Measurements from ENCODE around the gene AIMP1.
A peak's percentile ranks its signal among the peaks of the same experiment; 100 is the strongest.

The AIMP1 gene

DNA sequence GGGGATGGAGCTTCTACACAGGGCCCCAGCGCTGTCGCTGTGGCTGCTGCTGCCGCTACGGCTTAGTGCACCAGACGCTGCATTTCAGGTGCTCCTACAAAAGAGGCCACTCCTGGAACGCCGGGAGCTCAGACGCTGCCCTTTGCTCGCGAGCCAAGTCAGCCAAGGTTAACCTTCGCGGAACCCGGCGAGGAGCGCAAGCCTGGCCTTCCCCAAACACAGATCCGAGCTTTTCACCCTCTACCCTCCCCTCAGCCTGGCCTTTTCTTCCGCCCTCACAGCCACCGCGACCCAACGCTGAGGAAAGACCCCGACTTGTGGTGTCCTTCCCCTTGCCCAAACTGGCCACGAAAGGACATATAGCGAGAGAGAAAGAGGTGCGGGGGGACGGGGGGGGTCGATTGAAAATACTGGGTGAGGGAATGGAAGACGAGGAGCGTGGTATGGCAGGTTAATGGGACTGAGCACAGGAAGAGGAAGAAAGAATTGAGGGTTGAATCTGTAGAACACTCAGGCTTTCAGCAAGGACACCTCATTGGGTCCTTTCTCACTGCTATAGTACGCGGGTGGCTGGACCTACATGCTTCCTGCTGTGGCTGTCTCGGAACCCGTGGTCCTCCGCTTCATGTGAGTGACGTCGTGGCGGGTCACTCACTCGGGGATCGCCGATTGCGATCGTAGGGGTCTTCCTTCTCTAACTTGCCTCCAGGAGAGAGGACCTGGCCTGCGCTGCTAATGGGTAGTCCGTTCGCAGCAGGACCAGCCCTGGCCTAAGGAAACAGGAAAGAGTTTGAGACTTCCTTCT, at the start of gene AIMP1, which contains the start of gene TBCK:
Gene AIMP1 (plus strand): TSS at position 583 of the 805 bp plus-strand sequence. CDS start 8,460 bp downstream, outside the sequence.
Gene TBCK (minus strand): TSS at position 242 of the 805 bp plus-strand sequence. CDS start 7,249 bp downstream, outside the sequence.
- peak; percentile 72 to 79 for DNase-seq (ENCODE audit: low read depth in 2 of 2)

GRCh38 chr4:106268786-106269185, 47.6 kb upstream of the AIMP1 start:
- DNase-seq (ENCODE audit: low read depth in 2 of 2) = no peak

GRCh38 chr4:106269711-106270110, 46.6 kb upstream of the AIMP1 start:
- DNase-seq (ENCODE audit: low read depth in 2 of 2) = no peak

DNA sequence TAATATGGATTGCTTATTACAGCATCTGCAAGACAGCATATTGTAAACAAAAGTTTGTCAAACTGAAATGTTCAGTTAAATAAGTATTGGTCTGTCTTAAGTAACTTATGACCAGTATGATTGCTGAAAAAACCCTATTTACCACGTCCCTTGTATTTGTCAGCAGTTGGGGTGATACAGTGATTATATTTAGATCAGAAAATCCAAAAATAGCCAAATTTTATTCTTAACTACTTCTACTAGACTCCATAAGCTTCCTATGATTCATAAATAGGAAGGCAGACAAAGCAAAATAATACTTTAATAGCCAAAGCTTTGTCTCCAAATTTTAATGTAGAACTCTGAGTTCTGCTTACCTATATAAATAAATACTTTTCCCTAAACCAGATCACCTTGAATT, 45.6 kb upstream of the AIMP1 start:
- DNase-seq (ENCODE audit: low read depth in 2 of 2) = no peak

DNA sequence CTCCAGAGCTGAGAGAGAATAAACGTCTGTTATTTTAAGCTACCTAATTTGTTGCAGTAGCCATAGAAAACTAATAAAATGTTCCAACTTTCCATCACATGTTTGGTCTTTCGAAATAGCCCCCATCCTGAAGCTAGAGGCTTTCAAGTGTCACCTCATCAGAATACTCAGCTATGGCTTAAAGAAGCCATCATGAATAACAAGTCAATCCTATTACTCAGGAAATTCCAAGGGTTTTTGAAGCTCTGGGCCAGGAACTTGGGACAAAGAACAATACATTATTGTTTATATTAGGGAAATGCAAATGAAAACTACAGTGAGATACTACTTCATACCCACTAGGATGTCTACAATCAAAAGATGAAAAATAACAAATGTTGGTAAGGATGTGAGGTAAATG, 42.5 kb upstream of the AIMP1 start:
- DNase-seq (ENCODE audit: low read depth in 2 of 2) = no peak

DNA sequence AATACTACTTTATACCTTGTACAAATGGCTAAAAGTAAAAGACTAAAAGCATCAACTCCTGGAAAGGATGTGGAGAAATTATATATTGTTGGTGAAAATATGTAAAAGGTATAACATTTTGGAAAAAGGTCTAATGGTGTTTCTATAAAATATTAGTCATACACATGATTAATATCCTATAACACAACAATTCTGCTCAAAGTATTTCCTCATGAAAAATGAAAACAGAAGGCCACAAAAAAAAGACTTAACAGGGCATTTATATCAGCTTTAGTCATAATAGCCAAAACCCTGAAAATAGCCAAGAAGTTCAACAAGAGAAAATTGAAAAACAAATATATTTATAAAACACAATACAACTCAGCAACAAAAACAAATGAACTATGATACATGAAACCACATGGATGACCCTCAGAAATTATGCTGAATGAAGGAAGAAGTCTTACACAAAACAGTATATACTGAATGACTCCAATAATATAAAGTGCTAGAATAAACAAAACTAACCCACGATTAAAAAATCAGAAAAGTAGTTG, 39.1 kb upstream of the AIMP1 start:
- DNase-seq (ENCODE audit: low read depth in 2 of 2) = no peak

GRCh38 chr4:106284227-106284626, 32.1 kb upstream of the AIMP1 start:
- DNase-seq (ENCODE audit: low read depth in 2 of 2) = no peak

DNA sequence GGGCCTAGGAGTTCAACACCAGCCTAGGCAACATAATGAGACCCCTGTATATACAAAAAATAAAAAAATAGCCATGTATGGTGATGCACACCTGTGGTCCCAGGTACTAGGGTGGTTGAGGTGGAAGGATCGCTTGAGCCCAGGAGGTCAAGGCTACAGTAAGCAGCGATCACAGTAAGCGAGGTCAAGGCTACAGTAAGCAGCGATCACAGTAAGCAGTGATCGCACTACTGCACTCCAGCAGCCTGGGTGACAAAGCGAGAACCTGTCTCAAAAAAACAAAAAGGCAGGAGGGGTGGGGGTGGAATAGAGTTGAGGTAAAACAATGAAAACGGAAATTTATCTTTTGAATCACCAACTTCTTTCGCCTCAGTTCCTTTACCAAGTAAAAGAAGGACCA, 29.7 kb upstream of the AIMP1 start:
- DNase-seq (ENCODE audit: low read depth in 2 of 2) = no peak

DNA sequence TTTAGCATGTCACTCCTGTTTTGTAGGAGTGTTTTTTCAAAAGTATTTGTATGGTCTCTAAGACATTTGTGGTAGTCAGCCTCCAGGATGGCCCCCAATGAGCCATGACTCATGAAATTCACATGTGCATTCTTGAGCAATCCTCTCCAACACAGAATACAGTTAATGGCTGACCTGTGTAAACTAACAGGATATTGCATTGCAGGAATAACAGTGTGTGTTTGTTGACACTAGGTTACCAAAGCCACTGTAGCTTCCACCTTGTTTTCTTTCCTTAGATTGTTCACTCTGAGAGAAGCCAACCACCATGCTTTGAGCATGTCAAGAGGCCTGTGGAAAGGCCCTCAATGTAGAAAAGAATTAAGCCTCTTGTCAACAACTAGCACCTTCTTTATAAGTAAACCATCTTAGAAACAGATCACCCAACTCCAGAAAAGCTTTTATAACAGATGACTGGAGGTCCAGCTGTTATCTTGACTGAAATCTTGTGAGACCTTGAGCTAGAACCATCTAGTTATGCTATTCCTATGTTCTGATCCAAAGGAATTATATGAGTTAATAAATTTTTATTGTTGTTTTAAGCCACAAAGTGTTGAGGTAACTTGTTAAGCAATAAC, 28.9 kb upstream of the AIMP1 start:
- no peak for DNase-seq (ENCODE audit: low read depth in 2 of 2)

GRCh38 chr4:106289737-106290136, 26.6 kb upstream of the AIMP1 start:
- DNase-seq (ENCODE audit: low read depth in 2 of 2) = no peak

DNA sequence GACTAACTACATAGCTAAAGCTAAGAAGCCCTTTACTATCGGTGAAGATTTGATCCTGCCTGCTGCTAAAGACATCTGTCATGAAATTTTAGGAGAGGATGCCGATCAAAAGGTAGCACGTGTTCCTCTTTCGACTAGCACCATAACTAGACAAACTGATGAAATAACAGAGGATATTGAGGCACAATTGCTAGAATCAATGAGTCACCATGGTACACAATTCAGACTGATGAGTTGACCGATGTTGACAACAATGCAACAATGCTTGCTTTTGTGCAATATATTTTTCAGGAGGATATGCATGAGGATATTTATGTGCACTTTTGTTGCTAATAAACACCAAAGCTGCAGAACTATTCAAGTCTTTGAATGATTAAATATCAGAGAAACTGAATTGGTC, 24.7 kb upstream of the AIMP1 start:
- DNase-seq (ENCODE audit: low read depth in 2 of 2) = no peak

GRCh38 chr4:106294062-106294461, 22.3 kb upstream of the AIMP1 start:
- no peak for DNase-seq (ENCODE audit: low read depth in 2 of 2)

DNA sequence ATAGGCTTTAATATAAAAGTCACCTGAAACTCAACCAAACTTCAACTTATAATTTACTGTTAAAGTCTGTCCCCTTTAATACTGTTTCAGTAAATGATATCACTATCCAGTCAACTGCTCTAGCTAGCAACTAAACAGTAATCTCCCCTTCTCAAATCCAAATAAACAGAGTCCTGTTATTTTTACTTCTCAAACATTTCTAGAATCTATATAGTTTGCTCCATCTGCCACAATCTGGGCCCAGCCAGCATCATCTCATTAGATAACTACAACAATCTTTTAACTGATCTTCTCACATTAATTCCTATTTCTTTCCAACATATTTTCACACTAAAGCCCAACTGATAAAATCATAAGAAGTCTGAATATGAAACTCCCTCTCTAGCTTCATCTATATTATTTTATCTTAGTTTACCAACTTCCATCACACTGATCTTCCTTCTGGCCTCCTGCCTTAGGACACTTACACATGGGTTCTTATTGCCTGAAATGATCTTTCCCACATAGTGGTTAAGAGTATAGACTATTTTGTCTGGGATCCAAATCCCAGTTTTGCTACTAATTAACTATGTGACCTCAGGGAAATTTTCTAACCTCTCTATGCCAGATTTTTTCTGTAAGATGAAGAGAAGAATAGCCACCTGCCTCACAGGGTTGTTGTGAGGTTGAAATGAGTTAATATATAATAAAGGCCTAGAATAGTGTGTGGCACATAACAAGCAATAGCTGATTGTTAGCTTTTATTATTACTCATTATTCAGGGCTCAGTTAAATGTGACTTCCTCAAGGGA, 18.9 kb upstream of the AIMP1 start:
- no peak for DNase-seq (ENCODE audit: low read depth in 2 of 2)

DNA sequence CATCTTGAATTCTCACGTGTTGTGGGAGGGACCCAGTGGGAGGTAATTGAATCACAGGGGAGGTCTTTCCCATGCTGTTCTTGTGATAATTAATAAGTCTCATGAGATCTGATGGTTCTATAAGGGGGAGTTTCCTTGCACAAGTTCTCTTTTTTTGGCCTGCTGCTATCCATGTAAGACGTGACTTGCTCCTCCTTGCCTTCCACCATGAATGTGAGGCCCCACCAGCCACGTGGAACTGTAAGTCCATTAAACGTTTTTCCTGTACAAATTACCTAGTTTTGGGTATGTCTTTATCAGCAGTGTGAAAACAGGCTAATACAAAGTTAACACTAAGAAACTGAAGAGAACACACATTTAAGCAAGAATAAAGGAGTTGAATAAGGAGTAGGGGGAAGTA, 16.4 kb upstream of the AIMP1 start:
- DNase-seq (ENCODE audit: low read depth in 2 of 2) = no peak

- DNase-seq (ENCODE audit: low read depth in 2 of 2) = no peak
Measured at GRCh38 chr4:106301393-106302061, 14.8 kb upstream of the AIMP1 start.

DNA sequence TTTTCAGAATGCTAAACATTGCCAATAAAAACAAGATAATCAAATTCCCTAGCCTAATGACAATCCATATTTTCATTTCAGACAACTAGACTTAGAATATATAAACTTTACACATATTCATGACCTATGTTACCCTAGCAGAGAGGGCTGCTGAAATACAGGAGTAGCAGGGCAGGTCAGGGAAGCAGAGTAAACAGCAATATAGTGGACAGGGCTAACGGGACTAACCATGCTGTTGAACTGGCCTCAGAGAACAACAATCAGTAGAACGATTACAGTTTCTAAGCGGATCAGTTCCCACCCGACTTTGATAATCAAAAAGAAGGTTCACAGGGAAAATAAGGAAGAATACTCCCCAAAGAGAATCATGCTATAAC, 14.3 kb upstream of the AIMP1 start:
- DNase-seq (ENCODE audit: low read depth in 2 of 2) = no peak

GRCh38 chr4:106303548-106304281, 12.6 kb upstream of the AIMP1 start:
- no peak for DNase-seq (ENCODE audit: low read depth in 2 of 2)

- no peak for DNase-seq (ENCODE audit: low read depth in 2 of 2)
Measured at GRCh38 chr4:106304632-106305031, 11.7 kb upstream of the AIMP1 start.

DNA sequence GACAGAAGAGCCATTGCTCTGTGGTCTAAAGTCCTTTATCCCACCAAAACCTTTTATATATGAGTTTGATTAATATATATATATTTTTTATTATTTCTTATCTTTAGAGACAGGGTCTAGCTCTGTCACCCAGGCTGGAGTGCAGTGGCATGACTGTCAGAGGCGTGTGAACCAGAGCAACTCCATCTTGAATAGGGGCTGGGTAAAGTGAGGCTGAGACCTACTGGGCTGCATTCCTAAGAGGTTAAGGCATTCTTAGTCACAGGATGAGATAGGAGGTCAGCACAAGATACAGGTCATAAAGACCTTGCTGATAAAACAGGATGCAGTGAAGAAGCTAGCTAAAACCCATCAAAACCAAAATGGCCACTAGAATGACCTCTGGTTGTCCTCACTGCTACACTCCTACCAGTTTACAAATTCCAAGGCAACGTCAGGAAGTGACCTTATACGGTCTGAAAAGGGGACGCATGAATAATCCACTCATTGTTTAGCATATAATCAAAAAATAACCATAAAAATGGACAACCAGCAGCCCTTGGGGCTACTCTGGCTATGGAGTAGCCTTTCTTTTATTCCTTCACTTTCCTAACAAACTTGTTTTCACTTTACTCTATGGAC, 10.8 kb upstream of the AIMP1 start:
- DNase-seq (ENCODE audit: low read depth in 2 of 2) = no peak

DNA sequence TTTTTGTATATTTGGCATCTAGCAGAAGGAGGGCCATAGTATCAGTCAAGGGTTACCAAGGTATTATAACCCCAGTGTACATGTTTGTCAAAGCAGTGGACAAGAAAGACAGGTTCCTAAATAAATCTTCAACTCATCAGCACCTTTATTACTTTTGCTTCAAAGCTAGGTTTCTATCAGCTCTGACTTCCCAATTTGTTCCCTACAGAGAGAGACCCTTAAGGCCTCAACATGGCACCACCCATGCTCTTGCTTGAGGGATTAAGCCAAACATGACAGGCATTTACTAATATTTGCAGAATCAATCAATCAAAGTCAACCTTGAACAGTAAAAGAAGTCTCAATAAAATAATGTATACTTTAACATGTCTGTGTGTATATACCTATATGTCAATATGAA, 9.8 kb upstream of the AIMP1 start:
- no peak for DNase-seq (ENCODE audit: low read depth in 2 of 2)

DNA sequence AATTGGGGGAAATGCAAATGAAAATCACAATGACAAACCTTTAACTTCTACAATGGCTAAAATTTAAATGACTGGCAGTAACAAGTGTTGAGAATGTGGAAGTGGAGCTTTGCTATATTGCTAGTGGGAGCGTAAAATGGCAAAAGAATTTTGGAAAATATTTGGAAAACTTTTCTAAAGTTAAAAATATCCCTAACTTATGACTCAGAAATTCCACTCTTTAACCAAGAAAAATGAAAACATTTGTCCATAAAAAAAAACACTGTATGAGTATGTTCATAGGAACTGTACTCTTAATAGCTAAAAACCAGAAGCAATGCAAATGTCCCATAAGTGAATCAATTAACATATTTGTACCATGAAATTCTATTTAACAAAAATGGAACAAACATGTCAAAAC, 4.0 kb upstream of the AIMP1 start:
- no peak for DNase-seq (ENCODE audit: low read depth in 2 of 2)

All from stimulated activated CD8-positive, alpha-beta memory T cell treated with anti-CD3 and anti-CD28 coated beads, Interleukin-15, amount 100 ng/mL, for 4 hours (primary cell).